Stimulated activated CD8-positive, alpha-beta memory T cell treated with anti-CD3 and anti-CD28 coated beads, Interleukin-4, amount 100 ng/mL, for 1 hour (primary cell): ENCODE data around the gene JMJD1C.
A peak's percentile ranks its signal among the peaks of the same experiment; 100 is the strongest.

ENCODE experiments used
- DNase-seq, 2 donors: peaks; one replicate each; pipeline ENCODE4 v3.0.0-alpha.2; 2020; ENCODE audit warnings: low read depth in 2 of 2, low spot score in 1 of 2

Gene JMJD1C

GRCh38 chr10:63142136-63142535 lies 323.6 kb downstream of the JMJD1C start:
- no peak for DNase-seq

GRCh38 chr10:63140077-63140476 lies 325.7 kb downstream of the JMJD1C start:
- no peak for DNase-seq

GRCh38 chr10:63137306-63137705 lies 328.5 kb downstream of the JMJD1C start:
- no peak for DNase-seq

GRCh38 chr10:63133821-63134557 lies 331.8 kb downstream of the JMJD1C start:
- no peak for DNase-seq

GRCh38 chr10:63133056-63133820 lies 332.5 kb downstream of the JMJD1C start, which contains the start of gene NRBF2:
NRBF2 (plus strand) TSS chr10:63133328; CDS start chr10:63133471, 143 bp downstream.
- peak; percentile 84 to 93 for DNase-seq

GRCh38 chr10:63132651-63133055 lies 333.1 kb downstream of the JMJD1C start:
- no peak for DNase-seq

- no peak for DNase-seq
Observed at GRCh38 chr10:63129888-63130287, 335.9 kb downstream of the JMJD1C start.

GRCh38 chr10:63128443-63128842 lies 337.3 kb downstream of the JMJD1C start:
- no peak for DNase-seq

GRCh38 chr10:63125459-63125858 lies 340.3 kb downstream of the JMJD1C start:
- no peak for DNase-seq

- DNase-seq: no peak
Observed at GRCh38 chr10:63123727-63124362, 341.9 kb downstream of the JMJD1C start.

GRCh38 chr10:63120554-63120953 lies 345.2 kb downstream of the JMJD1C start:
- no peak for DNase-seq

- no peak for DNase-seq
Observed at GRCh38 chr10:63119041-63119440, 346.7 kb downstream of the JMJD1C start.
